HG02642 (cell line): ENCODE measurements around the gene HIVEP3.

Source experiments
- ATAC-seq: cut with Tn5 transposase; IDR thresholded peaks from one replicate; pipeline ENCODE4 v1.9.1; 2021; ENCODE audit warnings: mild to moderate bottlenecking; ENCODE audit not compliant: unreplicated experiment, poor library complexity

HIVEP3 gene

DNA sequence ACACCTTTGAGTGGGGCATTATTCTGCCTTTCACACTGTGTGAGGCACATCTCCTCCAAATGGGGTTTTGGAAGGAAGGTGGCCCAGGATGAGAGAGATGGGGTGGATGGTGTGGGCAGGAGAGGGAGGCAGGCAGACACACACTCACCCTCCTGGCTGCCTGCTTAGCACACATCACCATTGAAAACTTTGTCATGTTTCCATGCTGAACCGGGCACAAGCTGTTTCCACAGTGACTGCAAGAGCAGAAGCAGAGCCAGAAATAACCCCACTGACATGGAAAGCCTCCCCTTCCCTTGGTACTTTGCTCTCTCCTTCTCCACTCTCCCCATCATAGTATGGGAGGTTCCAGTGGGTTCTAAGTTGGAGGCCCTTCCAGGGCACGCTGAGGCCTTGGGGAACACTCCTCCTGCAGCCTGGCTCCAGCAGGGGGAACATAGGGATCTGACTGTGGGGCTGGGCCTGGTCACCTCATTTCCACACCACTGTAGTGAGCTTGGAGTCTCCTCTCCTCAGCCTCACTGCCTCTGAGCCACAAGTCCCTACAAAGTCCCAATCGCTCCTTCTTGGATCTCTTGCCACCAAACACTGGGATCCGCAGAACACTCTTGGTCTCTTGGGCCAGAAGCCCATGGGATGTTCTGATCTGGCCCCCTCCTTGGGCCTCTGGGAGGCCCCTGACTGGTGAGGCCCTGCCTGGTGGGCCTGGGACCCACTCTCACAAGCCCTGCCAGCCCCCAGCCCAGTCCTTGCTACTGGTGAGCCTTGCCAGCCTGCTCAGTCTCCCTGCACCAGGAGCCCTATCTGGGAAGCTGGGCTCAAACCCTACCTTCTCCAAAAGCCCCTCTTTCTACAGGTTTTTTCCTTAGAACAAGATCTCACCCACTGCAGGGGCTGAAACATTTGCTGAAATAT is 271.2 kb downstream of the HIVEP3 start:
- ATAC-seq: no peak

DNA sequence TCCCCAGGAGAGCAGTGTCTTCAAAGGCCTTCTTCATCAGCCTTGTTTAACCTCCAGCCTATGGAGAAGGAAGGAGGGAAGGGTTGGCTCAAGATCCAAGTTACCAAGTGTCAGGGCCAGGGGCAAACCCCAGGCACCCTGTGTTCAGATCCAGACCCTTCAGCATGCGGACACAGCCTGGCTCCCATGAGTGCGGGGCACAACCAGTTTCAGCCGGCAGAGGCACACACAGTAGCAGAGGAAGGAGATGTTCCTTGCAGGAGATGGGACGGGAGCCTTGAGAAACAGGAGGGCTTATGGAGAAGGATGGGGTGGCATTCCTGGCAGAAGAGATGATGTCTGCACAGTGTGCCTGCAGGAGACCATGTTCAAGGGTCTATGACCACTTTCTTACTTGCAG is 272.5 kb downstream of the HIVEP3 start:
- ATAC-seq: no peak

DNA sequence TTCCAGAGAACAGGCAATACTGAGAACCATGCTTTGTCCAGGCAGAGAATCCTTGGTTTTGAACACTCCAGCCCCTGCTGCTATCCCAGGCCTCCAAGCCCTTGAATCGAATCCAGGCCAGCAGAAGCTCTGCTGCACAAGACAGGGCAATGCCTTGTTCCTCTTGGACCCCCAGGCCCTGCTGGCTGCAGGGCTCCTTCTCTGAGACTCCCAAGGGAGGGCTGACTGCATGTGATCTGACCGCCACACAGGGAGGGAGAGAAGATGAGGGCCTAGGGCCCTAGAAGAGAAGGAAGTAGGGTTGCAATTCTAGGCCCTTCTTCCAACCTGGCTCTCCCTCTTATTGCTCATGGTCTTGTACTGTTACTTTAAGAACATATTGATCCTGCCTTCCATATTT is 273.7 kb downstream of the HIVEP3 start:
- ATAC-seq: no peak

DNA sequence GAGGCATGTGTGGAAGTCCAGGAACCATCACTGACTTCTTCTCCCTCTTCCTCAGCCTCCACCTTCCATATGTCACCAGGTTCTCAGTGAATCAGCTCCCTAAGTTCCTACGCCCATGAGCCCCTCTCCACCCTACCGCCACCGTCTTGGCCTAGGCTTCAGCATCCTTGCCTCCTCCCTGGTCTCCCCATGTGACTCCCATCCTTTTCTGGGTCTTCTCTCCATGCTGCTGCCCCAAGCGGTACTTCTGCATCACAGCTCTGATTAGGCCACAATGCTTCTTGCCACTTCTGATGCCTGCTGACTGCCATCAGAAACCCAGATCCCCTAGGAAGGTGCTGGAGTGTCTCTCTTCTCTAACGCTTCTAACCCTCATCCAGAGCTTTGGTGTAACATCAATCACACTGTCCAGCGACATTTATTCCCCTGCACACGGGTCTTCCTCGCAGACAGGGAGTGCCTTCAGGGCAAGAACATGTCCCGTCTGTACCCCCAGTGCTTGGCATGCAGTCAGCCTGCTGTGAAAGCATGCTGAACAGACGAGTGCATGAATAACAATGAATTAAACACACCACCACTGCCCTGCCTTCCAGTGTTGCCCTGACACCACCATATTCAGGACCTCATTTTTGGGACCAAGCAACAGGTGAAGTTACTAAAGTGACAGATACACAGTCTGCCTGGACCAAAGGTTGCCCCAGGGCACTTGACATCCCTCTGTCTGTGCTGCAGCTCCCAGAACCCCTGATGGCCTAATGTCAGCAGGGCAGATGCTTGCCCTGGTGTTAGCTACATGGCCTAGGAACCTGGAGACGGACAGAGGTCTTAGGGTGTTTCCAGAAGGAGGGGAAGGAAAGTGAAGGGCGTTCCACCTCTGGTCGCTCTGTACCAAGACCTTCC is 275.6 kb downstream of the HIVEP3 start:
- no peak for ATAC-seq

DNA sequence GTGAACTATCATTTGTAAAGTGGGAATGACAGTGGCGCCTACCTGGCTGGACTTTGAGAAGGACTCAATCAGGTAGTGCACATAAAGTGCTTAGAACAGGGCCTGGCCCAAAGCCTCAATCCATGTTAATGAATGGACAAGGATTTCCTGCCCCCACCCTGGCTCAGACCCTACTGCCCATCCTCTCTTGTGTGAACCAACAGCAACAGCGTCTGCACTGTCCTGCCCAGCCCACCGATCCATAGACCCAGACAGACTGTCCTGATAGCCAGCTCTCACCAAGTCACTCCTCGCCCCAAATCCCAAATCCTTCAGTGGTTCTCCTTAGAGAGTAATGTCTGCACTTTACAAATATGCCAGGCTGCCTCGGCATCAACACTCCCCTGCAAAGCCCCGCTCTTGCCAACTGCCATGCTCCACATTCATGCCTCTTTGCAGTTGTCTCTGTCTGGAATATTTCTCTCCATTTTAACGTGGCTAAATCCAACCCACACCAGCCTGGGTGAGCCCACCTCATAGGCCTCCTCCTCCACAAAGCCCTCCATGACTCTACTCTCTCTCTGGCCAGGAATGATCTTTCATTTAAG is 276.7 kb downstream of the HIVEP3 start:
- no peak for ATAC-seq

DNA sequence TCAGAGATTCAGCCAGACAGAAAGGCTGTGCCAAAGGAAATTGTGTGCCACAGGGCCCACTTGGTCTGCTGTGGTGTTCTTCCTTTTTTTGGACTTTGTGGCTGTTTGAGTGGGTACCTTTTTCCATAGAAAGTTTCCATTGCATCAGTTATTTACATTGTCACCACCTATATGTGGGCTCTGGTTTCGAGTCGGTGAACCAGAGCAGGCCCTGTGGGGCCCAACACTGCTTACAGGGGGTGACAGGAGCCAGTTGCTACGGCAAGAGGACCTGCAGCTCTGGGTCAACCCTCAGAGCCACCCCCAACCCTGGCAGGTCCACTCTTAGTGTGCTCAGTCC is 277.3 kb downstream of the HIVEP3 start:
- ATAC-seq: peak; percentile 37

DNA sequence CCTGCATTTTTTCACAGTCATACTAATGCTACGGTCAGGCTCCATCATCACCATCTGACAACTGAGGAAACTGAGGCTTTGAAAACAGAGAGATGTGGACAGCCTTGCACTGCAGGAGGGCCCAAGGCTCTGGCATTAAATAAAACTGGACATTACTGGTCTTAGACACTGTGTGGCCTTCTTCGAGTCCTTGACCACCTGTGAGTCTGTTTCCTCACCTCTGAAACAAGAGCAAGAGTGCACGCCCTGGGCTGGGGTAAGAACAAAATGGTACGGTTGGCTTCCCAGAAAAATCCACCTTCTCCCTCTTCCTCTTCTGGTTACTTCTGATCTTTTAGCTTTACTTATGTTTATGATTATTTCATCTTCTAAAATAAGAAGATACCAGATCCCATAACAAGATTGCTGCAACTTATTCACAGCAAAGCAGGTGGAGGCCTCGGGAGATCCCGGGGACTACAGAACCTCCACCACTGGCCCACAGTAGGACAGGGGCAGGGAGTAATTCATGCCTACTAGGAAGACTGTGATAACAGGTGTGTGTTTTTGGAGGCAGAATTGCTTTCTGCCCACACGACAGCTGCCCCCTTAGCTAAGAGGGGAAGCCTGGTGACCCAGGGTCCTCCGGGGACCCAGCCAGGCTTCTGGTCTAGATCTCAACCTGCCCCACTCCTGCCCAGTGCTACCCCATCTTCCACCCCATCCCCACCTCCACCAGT is 277.8 kb downstream of the HIVEP3 start:
- ATAC-seq: no peak

DNA sequence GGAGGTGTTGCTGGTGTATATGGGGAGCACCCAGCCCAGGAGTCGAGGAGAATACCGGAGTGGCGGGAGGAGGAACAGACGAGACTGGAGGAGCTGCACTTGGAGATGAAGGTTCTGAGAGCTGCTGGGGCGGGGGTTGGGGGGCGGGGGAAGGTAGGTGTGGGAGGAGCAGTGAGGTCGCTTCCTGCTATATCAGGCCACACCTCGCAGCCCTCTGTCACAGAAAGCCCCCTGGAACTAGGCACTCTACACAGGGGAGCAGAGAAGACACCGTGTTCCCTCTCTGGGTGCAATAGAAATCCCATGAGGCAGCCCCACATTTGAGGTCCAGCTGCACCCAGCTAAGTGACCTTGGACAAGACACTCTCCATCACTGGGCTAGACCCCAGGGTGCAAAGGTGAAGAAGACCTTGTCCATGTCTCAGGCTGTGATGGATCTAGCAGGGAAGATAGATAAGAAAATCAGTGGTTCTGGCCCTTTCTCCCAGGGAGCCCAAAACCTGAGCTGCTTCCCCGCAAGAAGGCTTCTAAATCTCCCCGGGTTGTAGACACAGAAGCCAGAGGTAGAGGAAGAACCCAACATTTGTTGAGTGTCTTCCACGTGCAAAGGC is 278.5 kb downstream of the HIVEP3 start:
- ATAC-seq: no peak

DNA sequence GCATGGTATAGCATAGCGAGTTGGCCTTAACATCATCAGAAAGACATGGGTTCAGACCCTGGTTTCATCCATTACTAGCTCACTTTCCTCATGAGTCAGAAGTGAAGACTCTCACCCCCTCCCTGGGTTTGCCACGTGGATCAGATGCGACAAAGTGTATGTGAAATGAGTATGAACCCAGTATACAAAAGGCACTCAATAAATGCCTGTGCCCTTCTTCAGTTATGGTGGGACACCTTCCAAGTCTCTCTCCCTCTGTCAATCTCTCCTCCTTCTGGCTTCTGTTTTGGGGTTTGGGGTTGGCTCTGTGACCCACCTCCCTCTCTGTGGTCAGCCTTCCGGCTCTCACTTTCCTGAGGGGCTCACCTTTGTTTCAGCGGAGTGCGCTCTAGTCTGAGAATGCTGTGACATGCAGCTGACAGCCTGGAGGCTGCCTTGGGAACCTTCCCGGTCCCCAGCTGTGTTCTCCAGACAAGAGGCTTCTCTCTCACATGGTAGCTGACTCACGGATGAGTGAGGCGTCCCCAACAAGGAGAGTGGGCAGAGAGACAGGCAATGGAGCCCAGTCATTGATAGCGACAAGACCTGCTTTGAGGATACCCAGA is 279.3 kb downstream of the HIVEP3 start:
- peak; percentile 51 for ATAC-seq

DNA sequence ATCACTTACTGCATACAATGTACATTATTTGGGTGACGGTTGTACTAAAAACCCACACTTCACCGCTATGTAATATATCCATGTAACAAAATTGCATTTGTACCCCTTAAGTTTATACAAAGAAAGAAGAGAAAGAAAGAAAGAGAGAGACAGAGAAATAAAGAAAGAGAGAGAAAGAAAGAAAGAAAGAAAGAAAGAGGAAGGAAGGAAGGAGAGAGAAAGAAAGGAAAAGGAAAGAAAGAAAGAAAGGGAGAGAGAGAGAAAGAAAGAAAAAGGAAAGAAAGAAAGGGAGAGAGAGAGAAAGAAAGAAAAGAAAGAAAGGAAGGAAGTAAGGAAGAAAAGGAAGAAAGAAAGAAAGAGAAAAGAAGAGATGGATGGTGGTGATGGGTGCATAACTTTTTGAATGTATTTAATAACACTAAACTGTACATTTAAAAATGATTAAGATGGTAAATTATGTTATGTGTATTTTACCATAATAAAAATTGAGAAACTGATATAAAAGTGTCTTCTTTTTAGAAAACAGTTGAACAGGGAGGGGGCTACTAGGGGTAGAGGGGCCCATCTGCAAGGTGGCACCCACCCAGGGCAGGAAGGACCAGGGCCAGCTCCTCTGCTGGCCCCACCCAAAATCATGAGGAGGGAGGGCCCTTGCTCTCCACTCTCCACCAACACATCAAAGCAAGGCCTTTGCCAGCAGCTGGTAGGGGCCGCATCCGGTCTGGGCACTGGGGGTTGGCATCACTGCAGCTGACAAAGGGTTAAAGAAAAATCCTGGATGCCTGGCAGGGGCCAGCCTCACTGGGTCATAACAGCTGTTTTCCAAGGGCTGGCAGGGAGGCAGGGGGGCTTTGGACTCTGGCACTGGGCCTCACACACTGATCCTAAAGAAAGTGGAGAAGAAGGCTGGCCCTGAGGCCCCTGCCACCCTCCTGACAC is 280.4 kb downstream of the HIVEP3 start:
- ATAC-seq: no peak

DNA sequence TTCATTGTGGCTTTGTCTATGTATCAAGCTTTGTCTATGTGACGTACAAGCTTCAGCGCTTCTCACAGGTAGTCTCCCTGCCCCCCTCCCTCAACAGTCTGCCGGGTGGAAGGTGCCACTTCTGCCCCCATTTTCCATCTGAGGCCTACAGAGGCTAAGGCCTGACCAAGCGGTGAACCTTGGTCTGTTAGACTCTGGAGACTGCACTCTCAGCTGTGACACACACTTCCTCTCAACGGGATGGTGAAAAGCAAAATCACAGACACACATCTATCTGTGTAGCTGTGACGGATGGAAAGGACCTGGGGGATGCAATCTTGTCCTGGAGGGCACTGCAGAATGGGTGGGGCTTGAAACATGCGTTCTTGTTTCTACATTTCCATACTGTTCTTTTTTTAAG is 281.4 kb downstream of the HIVEP3 start:
- ATAC-seq: no peak

DNA sequence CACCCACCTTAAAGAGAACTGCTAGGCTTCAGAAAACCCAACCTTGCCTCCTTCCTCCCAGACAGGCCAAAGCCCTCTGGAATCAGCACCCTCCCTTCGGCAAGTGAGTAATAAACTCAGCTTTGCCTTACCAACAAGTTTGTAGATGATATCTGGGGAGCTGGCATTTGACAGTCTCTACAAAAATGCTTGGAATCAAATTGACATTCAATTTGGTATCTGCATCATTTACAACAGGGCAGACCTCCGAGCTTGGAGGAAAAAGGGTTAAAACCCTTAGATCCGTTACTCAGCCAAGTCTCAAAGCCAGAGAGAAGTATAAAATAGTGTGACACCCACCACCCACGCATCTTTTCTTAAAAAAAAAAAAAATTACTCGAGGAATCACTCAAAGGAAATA is 285.0 kb downstream of the HIVEP3 start:
- no peak for ATAC-seq

DNA sequence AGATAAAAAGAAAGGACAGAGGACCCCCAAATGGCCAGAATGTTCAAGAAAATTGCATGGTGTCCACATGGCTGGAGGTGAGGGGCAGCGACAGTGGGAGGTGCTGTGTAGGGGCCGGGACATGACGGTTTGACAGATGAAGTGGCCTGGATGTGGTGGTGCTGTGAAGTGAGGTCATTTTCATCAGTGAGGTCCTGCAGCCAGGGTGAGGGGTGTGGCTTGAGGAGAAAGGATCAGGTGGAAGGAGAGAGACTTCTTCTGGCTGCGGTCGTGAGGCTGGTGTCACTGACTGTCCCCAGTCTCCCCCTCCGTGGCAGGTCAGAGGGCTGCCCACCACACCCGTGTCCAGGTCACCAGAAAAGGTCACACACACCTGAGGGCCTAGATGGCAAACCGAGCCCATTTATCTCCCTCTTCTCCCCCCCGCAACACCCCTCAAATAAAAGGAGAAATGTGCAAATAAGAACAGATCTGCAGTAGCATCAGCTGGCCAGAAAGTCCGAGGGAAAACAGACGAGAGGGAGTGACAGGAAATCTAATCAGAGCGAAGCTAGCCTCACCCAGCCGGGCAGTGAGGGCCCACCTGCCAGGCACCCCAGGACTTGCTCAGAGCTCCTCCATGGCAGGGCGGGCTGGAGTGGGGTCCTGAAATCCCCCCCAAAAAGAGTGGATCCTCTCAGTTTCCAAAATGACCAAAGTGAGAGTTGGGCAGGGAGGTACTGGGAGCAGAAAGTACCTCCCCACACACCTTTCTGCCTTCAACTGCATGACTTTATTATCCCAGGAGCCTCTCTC is 285.7 kb downstream of the HIVEP3 start:
- no peak for ATAC-seq

DNA sequence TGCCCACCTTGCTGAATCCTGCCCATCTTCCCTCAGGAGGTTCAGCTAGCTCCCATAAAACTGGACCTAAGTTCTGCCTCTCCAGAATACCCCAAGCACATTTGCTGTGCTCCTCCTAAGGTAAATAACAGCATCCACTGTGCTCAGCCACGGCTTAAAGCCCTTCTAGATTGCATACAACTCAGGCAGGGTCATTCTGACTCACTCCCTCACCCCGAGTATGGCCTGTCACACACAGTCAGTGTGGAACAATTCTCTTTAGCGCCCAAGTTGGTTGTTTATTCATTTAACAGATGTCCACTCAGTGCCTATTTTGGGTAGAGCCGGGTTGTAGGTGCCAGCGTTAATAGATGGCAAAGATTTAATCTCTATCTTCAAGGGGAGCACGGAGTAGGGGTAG is 286.8 kb downstream of the HIVEP3 start:
- ATAC-seq: no peak

DNA sequence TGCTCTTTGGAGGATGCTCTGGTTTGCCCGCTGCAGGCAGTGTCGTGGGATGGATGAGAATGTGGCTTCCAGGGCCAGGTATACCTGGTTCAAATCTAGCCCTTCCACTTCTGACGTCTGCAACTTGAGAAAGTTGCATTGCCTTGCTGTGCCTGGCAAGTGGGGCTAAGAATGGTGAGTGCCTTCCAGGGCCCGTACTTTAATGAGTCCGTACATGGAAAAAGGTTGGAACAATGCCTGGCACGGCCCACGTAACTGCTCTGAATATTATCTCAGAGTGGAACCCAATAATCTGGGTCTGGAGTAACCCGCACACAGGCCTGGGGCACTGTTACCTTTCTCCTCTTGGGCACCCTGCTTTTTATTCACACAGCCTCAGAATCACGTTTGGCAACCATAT is 287.6 kb downstream of the HIVEP3 start:
- ATAC-seq: no peak

DNA sequence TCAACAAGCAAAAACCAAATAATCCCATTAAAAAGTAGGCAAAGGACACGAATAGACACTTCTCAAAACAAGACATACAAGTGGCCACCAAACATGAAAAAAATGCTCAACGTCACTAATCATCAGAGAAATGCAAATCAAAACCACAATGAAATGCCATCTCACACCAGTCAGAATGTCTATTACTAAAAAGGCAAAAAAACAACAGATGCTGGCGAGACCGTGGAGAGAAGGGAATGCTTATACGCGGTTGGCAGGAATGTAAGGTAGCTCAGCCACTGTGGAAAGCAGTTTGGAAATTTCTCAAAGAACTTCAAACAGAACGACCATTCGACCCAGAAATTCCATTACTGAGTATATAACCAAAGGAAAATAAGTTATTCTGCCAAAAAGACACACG is 289.2 kb downstream of the HIVEP3 start:
- ATAC-seq: no peak

DNA sequence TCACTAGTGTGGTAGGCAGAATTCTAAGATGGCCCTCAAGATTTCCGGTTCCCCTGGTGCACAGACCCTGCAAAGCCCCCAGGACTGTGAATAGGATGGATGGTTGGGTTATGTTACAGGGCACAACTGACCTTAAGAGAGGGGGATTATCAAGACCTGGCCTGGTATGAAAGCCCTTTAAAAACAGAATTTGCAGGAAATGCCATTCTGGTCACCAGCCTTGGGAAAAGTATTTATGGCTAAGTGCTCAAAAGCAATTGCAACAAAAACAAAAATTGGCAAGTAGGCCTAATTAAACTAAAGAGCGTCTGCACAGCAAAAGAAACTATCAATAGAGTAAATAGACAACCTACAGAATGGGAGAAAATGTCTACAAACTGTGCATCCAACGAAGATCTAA is 289.6 kb downstream of the HIVEP3 start:
- ATAC-seq: no peak
